ENCODE measurements around the gene EPHB3. TPM values are rescaled to one million over a fixed set of nuclear protein-coding genes. Genes with fewer than 3 reads are reported as not detected.

EPHB3 gene
- total RNA-seq, 1 donor from 2014 or later: 7.2 TPM

GRCh38 chr3:184561913-184562877, 610 bp downstream of the EPHB3 start:
- peaks cover 44% of the 10 kb centered on the region for H3K4me1 Mint-ChIP-seq (ENCODE audit: low read depth)
- H3K4me3 Mint-ChIP-seq (ENCODE audit: unreplicated experiment): peak overlapping the region; percentile 85
- H3K36me3 Mint-ChIP-seq (ENCODE audit: low read depth): no peaks in the 10 kb centered on the region
- no peak for TF ChIP-seq CTCF (IDR thresholded peaks at IDR 0.05)
- DNase-seq (ENCODE audit: low spot score): no peak
- peaks cover 17% of the 10 kb centered on the region for H3K27me3 Mint-ChIP-seq (ENCODE audit: low read depth)
- H3K9me3 Mint-ChIP-seq (ENCODE audit: low read depth): no peaks in the 10 kb centered on the region
- peak overlapping the region; percentile 75 for H3K27ac Mint-ChIP-seq (ENCODE audit: unreplicated experiment)

- Mint-ChIP-seq H3K27me3 (ENCODE audit: low read depth) (peaks cover 11% of the 10 kb centered on the region), H3K36me3 (ENCODE audit: low read depth) (no peaks in the 10 kb centered on the region), H3K4me3 (ENCODE audit: unreplicated experiment) (peak overlapping the region; percentile 59), H3K27ac (ENCODE audit: unreplicated experiment) (no peak overlapping the region), H3K4me1 (ENCODE audit: low read depth) (peaks cover 52% of the 10 kb centered on the region), H3K9me3 (ENCODE audit: low read depth) (no peaks in the 10 kb centered on the region)
- DNase-seq (ENCODE audit: low spot score): no peak
- no peak for TF ChIP-seq CTCF (IDR thresholded peaks at IDR 0.05)
These were observed 1.4 kb downstream of the EPHB3 start for GRCh38 chr3:184562878-184563560.

- H3K9me3 Mint-ChIP-seq (ENCODE audit: low read depth): no peaks in the 10 kb centered on the region
- TF ChIP-seq CTCF (IDR thresholded peaks at IDR 0.05): no peak
- H3K27ac Mint-ChIP-seq (ENCODE audit: unreplicated experiment): no peak overlapping the region
- no peaks in the 10 kb centered on the region for H3K36me3 Mint-ChIP-seq (ENCODE audit: low read depth)
- H3K4me3 Mint-ChIP-seq (ENCODE audit: unreplicated experiment): peak overlapping the region; percentile 59
- no peak for DNase-seq (ENCODE audit: low spot score)
- peaks cover 58% of the 10 kb centered on the region for H3K4me1 Mint-ChIP-seq (ENCODE audit: low read depth)
- peaks cover 7% of the 10 kb centered on the region for H3K27me3 Mint-ChIP-seq (ENCODE audit: low read depth)
These were observed 2.0 kb downstream of the EPHB3 start for GRCh38 chr3:184563561-184563925.

- TF ChIP-seq CTCF (IDR thresholded peaks at IDR 0.05): no peak
- H3K36me3 Mint-ChIP-seq (ENCODE audit: low read depth): no peaks in the 10 kb centered on the region
- no peaks in the 10 kb centered on the region for H3K9me3 Mint-ChIP-seq (ENCODE audit: low read depth)
- H3K4me3 Mint-ChIP-seq (ENCODE audit: unreplicated experiment): peak overlapping the region; percentile 59
- peaks cover 5% of the 10 kb centered on the region for H3K27me3 Mint-ChIP-seq (ENCODE audit: low read depth)
- H3K27ac Mint-ChIP-seq (ENCODE audit: unreplicated experiment): peak overlapping the region; percentile 5
- H3K4me1 Mint-ChIP-seq (ENCODE audit: low read depth): peaks cover 59% of the 10 kb centered on the region
- no peak for DNase-seq (ENCODE audit: low spot score)
These were observed 2.5 kb downstream of the EPHB3 start for GRCh38 chr3:184563941-184564684.

Measured in chondrocyte (in vitro differentiated cells).